MM.1S (cell line): ENCODE measurements around the gene TAS2R60.

Experiments
- CTCF ChIP-seq: fragments of 300-600 bp; sonication (generic); IDR thresholded peaks from 2 replicates; pipeline ENCODE4 v1.5.1; 2016; ENCODE audit warnings: antibody characterized with exemption, low read length, mixed read lengths
- EZH2 ChIP-seq: fragments of 300-600 bp; sonication (generic); optimal IDR thresholded peaks from 2 replicates; pipeline ENCODE3; 2017; ENCODE audit warnings: low read depth, mild to moderate bottlenecking, antibody characterized with exemption, low read length, mixed read lengths
- EZH2phosphoT487 ChIP-seq: fragments of 300-600 bp; sonication (generic); IDR thresholded peaks from 2 replicates; pipeline ENCODE4 v1.6.1; 2018; ENCODE audit warnings: antibody characterized with exemption, low read length

- TF ChIP-seq CTCF, result no peak
- no peak for TF ChIP-seq EZH2
- TF ChIP-seq EZH2phosphoT487, result no peak
These were observed 43.8 kb downstream of the TAS2R60 start for GRCh38 chr7:143487061-143487460.
